Neural cell (in vitro differentiated cells): ENCODE results near the gene KIF16B. TPM values are rescaled to one million over a fixed set of nuclear protein-coding genes. Genes with fewer than 3 reads are reported as not detected.

ENCODE experiments used
- H2AFZ ChIP-seq: fragments of 200-600, 300-800 bp; sonication (generic), shearing (Covaris generic); 2 replicates; pipeline ENCODE4 v1.6.0; 2014; ENCODE audit warnings: low read depth, mild to moderate bottlenecking, antibody characterized with exemption, low read length, moderate library complexity
- H3F3A ChIP-seq: fragments of 200-600 bp; shearing (Covaris generic); 2 replicates; pipeline ENCODE4 v1.6.1; 2016; ENCODE audit warnings: mild to moderate bottlenecking, moderate library complexity, mixed read lengths, antibody characterized with exemption, low read length; ENCODE audit not compliant: insufficient read depth, poor library complexity, severe bottlenecking
- H3K27ac ChIP-seq: fragments of 200-600, 300-800 bp; sonication (generic), shearing (Covaris generic); 2 replicates; pipeline ENCODE4 v1.5.1; 2014; ENCODE audit warnings: mild to moderate bottlenecking, low read length, moderate library complexity
- H3K27me3 ChIP-seq: fragments of 300-800, 200-600 bp; sonication (generic), shearing (Covaris generic); 2 replicates; pipeline ENCODE4 v1.6.0; 2014; ENCODE audit warnings: mild to moderate bottlenecking, low read depth, low read length, moderate library complexity; ENCODE audit not compliant: insufficient read depth
- H3K36me3 ChIP-seq: fragments of 300-800, 200-600 bp; sonication (generic), shearing (Covaris generic); 2 replicates; pipeline ENCODE4 v1.5.1; 2014; ENCODE audit warnings: mild to moderate bottlenecking, antibody characterized with exemption, low read length, moderate library complexity; ENCODE audit not compliant: insufficient read depth
- H3K4me2 ChIP-seq: fragments of 300-800, 200-600 bp; sonication (generic), shearing (Covaris generic); 2 replicates; pipeline ENCODE4 v1.6.0; 2014; ENCODE audit warnings: mild to moderate bottlenecking, low read length
- H3K4me3 ChIP-seq: fragments of 300-800, 200-600 bp; sonication (generic), shearing (Covaris generic); 2 replicates; pipeline ENCODE4 v1.5.1; 2014; ENCODE audit warnings: mild to moderate bottlenecking, low read length, moderate library complexity
- H3K79me2 ChIP-seq: fragments of 200-600 bp; shearing (Covaris generic); replicated peaks from 2 replicates; pipeline ENCODE4 v1.6.0; 2014; ENCODE audit warnings: mild to moderate bottlenecking, low read length, moderate library complexity; ENCODE audit not compliant: insufficient read depth
- H3K9ac ChIP-seq: fragments of 300-800, 200-600 bp; sonication (generic), shearing (Covaris generic); 2 replicates; pipeline ENCODE4 v1.6.1; 2016; ENCODE audit warnings: mild to moderate bottlenecking, low read length, mixed read lengths
- H3K9me2 ChIP-seq: fragments of 200-600 bp; shearing (Covaris generic); 2 replicates; pipeline ENCODE4 v1.6.1; 2016; ENCODE audit warnings: mild to moderate bottlenecking, low read length, mixed read lengths; ENCODE audit not compliant: insufficient read depth
- H3K9me3 ChIP-seq: fragments of 200-600, 300-800 bp; sonication (generic), shearing (Covaris generic); 2 replicates; pipeline ENCODE4 v1.6.1; 2016; ENCODE audit warnings: mild to moderate bottlenecking, mixed run types, low read length, moderate library complexity, mixed read lengths
- H4K20me1 ChIP-seq: fragments of 200-600 bp; shearing (Covaris generic); 2 replicates; pipeline ENCODE4 v1.6.1; 2016; ENCODE audit warnings: mild to moderate bottlenecking, mixed run types; ENCODE audit not compliant: insufficient read depth
- CTCF ChIP-seq: fragments of 450-650 bp; IDR thresholded peaks from 2 replicates; pipeline ENCODE4 v1.5.1; 2014; ENCODE audit warnings: antibody characterized with exemption, mild to moderate bottlenecking, moderate library complexity; ENCODE audit not compliant: poor library complexity, severe bottlenecking
- EP300 ChIP-seq: fragments of 450-650 bp; conservative IDR thresholded peaks from 2 replicates; pipeline ENCODE4 v1.6.1; 2014; ENCODE audit warnings: antibody characterized with exemption, mild to moderate bottlenecking, moderate library complexity; ENCODE audit not compliant: poor library complexity, severe bottlenecking
- EZH2 ChIP-seq: fragments of 200-600, 300-800 bp; shearing (Covaris generic), sonication (generic); IDR thresholded peaks from 2 replicates; pipeline ENCODE4 v1.6.1; 2014; ENCODE audit warnings: antibody characterized with exemption, low read length, borderline replicate concordance, mild to moderate bottlenecking; ENCODE audit not compliant: insufficient read depth, poor library complexity, severe bottlenecking
- MXI1 ChIP-seq: fragments of 450-650 bp; conservative IDR thresholded peaks from 2 replicates; pipeline ENCODE4 v1.6.1; 2014; ENCODE audit warnings: antibody characterized with exemption, mild to moderate bottlenecking; ENCODE audit not compliant: poor library complexity, severe bottlenecking
- POLR2AphosphoS5 ChIP-seq: IDR thresholded peaks from 2 replicates; pipeline ENCODE4 v1.6.1; 2012
- RAD21 ChIP-seq: fragments of 450-650 bp; conservative IDR thresholded peaks from 2 replicates; pipeline ENCODE4 v1.6.1; 2014; ENCODE audit warnings: antibody characterized with exemption, mild to moderate bottlenecking, moderate library complexity
- REST ChIP-seq: IDR thresholded peaks from 2 replicates; pipeline ENCODE4 v1.6.1; 2012; ENCODE audit warnings: borderline replicate concordance
- SMC3 ChIP-seq: fragments of 450-650 bp; conservative IDR thresholded peaks from 2 replicates; pipeline ENCODE4 v1.6.1; 2014; ENCODE audit warnings: antibody characterized with exemption, mild to moderate bottlenecking, moderate library complexity; ENCODE audit not compliant: poor library complexity
- TAF1 ChIP-seq: IDR thresholded peaks from 2 replicates; pipeline ENCODE4 v1.6.1; 2012; ENCODE audit warnings: low read depth
- polyA plus RNA-seq: library from polyadenylated mRNA; depleted of rRNA; stranded (reverse); fragments of >200 nt; gene quantifications from 2 replicates; pipeline ENCODE4 v1.2.3, GENCODE V29; 2014

KIF16B gene
- polyA plus RNA-seq, 1 donor from 2014 or later: 3.8 TPM

DNA sequence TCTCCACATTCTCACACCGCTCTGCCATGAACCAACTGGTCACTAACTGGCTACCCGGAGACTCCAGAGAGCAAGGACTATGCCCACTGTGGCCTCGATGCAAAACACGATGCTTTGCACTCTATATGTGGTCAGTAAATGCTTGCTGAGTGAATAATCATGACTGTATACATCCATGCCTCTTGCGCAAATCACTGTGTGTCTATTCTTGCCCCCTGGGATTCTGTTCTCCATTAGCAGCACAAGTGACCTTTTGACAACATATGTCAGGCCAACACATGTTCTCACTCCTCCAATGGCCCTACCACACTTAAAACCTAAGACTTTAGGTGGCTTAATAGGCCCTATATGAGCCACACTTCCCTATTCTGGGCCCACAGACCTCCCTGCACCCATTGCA, 16.9 kb downstream of the KIF16B start:
- Histone ChIP-seq H3K4me2 (no peak overlapping the region), H3K27ac (no peak overlapping the region)

DNA sequence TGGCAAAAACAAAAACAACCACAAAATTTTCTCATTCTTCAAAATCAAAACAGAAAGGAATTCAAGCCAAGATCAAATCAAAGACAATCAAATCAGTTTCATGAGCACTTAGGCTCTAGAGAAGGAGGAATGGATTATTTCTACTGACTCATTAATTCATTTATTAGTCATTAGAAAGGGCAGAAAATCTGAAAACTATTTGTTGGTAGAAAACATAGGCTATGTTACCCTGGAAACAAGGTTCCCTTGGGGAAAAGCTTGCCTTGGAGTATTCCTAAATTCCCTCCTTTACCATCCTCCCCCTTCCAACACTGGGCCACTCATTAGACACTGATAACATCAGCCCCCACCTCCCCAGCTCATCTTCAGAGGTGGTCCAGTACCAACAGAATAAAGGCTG, 17.5 kb downstream of the KIF16B start:
- H3K27ac ChIP-seq: no peak overlapping the region
- no peaks in the 10 kb centered on the region for H3K79me2 ChIP-seq
- no peaks in the 10 kb centered on the region for H3K27me3 ChIP-seq
- TF ChIP-seq CTCF: no peak
- no peak for TF ChIP-seq EZH2
- no peak for TF ChIP-seq POLR2AphosphoS5
- no peak for TF ChIP-seq SMC3
- TF ChIP-seq EP300: no peak
- TF ChIP-seq RAD21: no peak
- TF ChIP-seq MXI1: no peak
- TF ChIP-seq REST: no peak
- H3K4me2 ChIP-seq: no peak overlapping the region
- no peaks in the 10 kb centered on the region for H4K20me1 ChIP-seq
- no peaks in the 10 kb centered on the region for H3K9me2 ChIP-seq
- H3K9me3 ChIP-seq: peaks cover 2% of the 10 kb centered on the region
- no peak overlapping the region for H2AFZ ChIP-seq
- H3K4me3 ChIP-seq: no peak overlapping the region
- no peaks in the 10 kb centered on the region for H3K36me3 ChIP-seq
- no peaks in the 10 kb centered on the region for H3F3A ChIP-seq
- no peak overlapping the region for H3K9ac ChIP-seq

More for the DNA sequence above, 16.9 kb downstream of the KIF16B start:
- TF ChIP-seq POLR2AphosphoS5 (no peak), REST (no peak), MXI1 (no peak), EZH2 (no peak), RAD21 (no peak), EP300 (no peak), SMC3 (no peak), TAF1 (no peak)
- no peaks in the 10 kb centered on the region for H3K9me2 ChIP-seq
- H3K27me3 ChIP-seq: no peaks in the 10 kb centered on the region
- peaks cover 2% of the 10 kb centered on the region for H3K9me3 ChIP-seq
- no peak overlapping the region for H3K9ac ChIP-seq
- no peaks in the 10 kb centered on the region for H3K36me3 ChIP-seq
- H3F3A ChIP-seq: no peaks in the 10 kb centered on the region
- no peak overlapping the region for H2AFZ ChIP-seq
- H3K79me2 ChIP-seq: no peaks in the 10 kb centered on the region
- H3K4me3 ChIP-seq: no peak overlapping the region
- no peaks in the 10 kb centered on the region for H4K20me1 ChIP-seq
